ENCODE measurements around the gene ARHGEF28.

Gene ARHGEF28

DNA sequence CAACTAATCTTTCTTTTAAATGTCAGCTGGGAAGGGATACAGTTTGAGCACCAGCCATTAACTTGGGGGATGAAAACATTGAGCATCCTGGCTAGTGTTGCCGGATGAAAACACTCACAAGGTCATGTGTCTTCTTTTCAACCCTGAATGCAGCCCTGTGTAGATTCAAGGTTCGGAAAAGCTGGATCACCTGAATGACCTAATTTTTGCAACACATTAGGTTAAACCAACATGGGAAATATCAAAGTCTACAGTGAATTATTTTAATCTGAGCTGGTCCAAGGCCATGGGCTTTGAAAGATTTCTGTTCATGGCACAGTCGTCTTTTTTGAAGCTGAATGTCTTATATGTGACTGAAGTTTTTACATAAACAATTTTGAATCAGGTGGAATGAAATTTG, 281.2 kb downstream of the ARHGEF28 start:
- no peak for DNase-seq

DNA sequence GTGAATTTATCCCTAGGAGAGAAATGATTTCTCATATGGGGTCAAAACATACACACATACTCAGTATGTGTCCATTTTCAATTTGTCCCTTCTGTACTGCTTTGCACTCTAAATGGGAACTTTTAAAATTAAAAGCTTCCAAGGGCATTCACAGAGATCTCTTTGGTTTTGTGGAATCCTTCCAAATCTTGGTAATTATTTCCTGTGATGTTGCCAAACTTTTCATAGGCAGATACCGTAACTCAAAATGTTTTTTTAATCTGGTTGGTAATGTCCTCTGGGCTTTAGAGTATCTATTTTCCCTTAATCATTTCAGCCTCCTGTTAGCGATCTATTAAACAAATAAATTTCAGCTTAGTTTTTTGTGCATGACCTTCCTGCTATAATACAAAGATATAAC, 282.4 kb downstream of the ARHGEF28 start:
- no peak for DNase-seq

DNA sequence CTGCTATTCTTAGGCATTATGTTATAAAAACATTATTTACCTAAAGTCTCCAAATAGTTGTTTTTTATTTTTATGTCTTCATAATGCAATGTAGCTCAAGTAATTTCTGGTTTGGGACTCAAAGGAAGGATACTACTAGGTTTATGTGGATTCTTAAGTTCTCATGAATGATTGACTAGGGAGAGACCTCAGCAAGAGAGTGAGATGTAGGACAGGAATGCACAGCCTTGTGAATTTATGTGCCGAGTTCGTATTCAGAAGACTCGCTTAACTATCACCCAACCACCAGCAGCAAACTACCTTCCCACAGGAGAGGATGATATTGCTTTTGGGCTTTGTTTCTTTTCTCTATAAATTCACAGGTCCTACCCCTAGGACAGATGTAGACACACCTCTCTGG, 282.9 kb downstream of the ARHGEF28 start:
- DNase-seq, result no peak

DNA sequence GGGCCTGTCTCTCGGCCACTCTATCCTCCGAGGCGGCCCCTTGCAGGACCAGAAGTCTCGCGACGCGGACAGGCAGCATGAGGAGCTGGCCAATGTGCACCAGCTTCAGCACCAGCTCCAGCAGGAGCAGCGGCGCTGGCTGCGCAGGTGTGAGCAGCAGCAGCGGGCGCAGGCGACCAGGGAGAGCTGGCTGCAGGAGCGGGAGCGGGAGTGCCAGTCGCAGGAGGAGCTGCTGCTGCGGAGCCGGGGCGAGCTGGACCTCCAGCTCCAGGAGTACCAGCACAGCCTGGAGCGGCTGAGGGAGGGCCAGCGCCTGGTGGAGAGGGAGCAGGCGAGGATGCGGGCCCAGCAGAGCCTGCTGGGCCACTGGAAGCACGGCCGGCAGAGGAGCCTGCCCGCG, 283.5 kb downstream of the ARHGEF28 start:
- DNase-seq, result no peak

DNA sequence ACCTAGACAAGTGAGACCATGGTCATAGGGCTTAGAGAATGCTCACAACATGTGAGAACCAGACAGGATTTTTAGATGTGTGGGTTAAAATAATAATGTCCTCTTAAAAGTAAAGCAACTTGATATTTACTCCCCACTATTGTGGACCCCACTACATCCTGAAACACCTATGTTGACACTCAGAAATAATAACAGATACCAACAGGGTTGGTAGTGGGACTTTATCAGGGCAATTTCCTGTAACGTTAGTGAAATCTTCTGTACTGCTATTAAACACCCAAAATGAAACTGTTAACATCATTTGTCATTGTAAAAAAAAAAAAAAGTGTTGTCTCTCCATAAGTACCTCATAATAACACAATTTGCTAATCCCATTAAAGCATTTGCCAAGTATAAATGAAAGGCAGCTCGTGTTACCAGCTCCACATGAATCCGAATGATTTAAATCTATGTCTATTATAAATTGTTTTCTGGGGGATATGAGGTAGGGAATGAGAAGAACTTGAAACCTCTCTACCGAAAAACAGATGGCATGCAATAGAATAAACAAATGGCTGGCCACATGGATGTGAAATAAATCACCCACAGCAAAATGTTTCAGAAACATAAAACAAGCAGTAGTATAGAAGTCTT, 285.9 kb downstream of the ARHGEF28 start:
- DNase-seq, result no peak

DNA sequence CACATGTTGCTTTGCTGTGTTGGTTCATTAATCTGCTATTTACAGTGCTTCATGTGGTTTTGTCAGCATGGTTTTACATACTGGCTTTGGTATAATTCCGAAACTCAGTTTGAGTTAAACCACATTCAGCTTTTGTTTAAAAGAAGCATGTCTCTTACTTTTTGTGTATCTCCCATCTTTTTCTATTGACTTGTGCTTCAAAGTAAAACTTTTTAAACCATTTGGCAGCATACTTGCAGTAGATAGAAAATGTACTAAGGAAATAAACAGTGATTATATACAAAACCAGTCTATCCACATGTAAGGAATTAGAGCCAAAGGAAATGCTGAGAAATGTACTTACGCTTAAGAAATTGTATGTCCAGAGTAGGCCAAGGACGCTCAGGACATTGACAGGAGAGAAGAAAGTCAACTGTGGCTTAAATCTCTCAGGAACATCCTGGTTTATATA, 286.9 kb downstream of the ARHGEF28 start:
- DNase-seq, result no peak

DNA sequence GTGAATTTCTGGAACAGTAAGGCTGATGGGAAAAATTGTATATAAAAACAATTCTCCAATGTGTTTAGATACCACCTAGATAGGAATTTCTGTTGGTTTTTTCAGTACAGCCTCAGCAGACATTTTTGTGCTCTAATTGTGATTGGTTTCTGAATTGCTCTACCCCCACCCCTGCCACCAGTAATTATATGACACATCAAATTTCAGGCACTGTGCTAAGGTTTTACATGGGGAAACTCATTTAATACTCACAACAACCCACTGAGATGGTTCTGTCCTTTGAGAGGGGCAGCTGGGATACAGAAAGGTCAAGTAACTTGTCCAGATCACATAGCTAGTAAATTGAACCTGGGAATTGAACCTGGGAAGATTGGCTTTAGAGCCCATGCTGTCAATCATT, 288.0 kb downstream of the ARHGEF28 start:
- DNase-seq, result no peak

DNA sequence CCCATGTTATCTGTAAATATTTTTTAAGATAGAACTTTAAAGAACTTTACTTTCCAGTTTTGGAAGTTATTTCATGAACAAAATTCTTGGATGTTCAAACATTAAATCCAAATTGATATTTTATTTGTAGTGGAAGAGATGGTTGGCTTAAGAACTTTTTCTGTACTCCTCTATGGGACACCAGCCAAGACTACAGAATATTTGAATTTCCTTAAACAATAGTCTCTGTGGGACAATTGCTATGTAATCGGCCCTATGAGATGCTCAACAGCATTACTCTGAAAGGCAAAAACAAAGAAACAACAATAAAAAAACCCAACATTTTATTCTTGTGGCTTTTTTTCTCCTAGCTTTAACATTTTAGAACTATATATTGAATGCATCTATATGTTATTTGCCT, 289.3 kb downstream of the ARHGEF28 start:
- DNase-seq, result no peak

DNA sequence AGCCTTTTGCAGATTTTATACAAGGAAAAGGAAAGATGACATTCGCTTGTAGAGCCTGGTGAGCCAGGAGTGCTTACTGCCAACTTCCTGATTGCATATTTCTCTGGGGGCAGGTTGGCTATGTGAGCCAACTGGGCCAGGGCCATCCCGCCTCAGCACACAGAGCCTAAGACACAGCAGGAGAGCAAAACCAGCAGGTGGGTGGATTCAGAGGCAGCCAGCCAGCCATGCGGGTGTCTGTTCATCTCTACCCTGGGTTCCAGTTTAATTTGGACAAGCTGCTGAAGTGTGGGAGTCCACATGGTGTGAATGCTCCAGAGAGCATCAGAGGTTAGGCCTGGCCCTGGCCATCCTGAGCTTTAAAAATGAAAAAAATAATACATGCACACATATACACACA, 291.4 kb downstream of the ARHGEF28 start:
- DNase-seq, result no peak

DNA sequence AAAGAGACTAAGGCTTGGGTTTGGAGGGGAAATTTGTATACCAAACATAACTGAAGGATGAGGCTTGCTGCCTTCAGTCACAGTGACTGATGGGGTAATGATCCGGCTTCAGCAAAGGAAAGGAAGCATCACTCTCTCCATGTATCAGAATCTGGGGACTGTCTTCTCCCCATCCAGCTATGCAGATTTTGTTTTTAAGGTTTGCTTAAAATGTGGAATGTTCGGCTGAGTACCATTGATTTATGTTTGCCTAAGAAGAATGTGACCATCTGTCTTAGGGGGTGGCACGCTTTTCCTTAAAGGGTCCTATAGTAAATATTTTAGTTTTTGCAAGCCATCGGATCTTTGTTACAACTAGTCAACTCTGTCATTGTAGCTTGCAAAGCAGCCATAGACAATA, 291.9 kb downstream of the ARHGEF28 start:
- DNase-seq, result no peak

DNA sequence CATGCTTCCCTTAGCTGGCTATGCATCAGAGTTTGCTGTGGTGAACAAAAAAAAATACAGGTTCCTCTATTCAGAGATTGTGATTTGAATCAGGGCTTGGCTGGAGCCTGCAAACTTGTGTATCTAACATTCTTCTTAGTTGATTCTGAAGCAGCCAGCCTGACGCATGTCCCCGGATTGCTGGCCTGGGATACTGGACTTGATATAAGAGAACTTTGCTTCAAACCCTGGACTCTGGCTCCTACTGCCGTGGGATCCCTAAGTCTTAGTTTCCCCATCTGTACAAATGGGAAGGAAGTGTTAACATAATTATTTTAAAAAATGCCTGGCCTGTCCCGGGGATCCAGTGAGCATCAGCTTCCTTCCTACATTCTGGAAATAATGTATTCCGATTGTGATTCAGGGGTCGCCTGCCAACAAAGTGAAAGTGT, 292.8 kb downstream of the ARHGEF28 start:
- DNase-seq, result no peak

DNA sequence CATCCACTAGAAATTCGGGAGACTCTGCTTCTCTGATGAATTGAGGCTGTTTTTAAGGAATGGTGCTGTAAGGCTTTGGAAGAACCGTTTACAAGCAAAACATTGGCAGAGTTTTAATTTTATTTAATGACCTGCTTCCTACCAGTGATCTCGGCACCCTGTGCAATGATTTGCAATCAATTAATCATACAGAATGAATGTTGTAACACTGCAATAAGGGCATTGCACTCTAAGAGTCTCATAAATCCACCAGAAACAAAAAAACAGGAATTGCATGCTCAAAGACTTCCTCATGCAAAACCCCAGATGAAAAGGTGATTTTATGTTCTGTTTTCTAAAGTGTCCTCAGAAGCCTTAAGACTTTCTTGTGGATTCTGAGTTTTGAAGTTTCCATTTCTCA, 295.7 kb downstream of the ARHGEF28 start:
- no peak for DNase-seq

DNA sequence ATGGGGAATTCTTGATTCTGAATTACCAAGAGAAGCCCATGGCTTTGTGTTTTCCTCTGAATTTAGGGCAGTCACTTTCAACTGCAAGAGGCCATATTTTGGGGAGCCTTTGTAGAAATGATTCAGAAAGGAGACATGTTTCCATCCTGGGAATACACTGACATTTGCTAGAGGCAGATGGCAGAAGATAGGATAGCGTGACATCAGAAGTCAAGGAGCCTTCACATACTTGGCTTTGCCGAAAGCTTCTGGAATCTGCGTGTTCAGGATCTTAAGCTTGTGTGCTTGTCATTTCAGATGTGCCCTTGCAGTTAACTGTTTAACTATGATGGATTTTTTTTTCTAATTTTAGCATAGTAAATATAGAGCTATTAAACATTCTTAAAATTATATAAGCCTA, 296.2 kb downstream of the ARHGEF28 start:
- no peak for DNase-seq

DNA sequence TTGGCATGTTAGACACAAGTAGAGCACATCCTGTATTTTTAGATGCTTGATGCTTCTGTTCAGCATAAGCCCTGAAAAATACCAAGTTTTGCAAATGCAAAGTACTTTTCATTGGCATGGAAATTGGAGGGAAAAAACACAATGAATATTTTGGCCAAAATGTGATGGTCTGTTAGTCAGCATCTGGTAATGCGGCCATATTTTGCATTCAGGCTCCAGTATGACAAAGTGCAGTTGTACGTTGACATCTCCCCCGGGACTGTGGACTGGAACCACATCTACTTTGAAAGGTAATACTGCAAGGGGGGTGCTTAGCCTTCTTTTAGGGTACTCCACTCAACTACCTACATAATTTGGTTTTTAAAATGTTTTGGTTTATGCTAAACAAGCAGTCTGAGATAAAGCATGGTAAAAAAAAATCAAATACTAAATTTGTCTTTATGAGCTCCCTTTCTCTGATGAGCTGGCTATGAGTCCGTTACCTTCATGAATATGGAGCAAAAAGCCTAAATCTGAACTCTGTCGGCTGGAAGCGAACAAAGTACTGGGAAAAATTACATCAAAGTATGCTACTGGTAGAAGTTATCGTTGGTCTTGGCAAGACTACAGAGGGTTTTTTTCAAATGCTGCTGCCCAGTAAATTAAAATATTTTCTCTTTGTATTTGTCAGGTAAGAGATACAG, 297.0 kb downstream of the ARHGEF28 start:
- DNase-seq, result no peak

DNA sequence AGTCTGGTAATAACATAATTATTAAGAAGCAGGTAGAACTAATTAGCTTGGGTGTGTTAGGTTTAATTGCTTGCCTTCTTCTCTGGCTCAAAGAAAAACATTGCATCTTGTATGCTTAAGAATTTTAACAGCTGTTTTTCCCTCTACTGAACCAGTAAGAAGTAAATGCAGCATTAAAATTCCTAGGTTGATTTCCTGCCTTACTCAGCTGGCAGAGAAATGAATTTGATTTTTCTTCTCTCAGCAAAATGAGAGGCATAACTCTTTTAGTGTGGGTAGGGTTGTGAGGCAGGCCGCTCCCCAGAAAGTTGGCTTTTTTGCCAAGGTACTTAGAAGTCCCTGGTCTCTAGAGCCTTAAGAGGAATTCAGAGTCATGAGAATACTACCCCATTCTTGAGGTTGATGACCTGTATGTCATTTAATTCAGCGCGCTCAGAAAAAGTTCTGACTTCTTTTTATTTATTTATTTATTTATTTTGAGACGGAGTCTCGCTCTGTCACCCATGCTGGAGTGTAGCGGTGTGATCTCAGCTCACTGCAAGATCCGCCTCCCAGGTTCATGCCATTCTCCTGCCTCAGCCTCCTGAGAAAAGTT, 302.6 kb downstream of the ARHGEF28 start:
- DNase-seq, result no peak

DNA sequence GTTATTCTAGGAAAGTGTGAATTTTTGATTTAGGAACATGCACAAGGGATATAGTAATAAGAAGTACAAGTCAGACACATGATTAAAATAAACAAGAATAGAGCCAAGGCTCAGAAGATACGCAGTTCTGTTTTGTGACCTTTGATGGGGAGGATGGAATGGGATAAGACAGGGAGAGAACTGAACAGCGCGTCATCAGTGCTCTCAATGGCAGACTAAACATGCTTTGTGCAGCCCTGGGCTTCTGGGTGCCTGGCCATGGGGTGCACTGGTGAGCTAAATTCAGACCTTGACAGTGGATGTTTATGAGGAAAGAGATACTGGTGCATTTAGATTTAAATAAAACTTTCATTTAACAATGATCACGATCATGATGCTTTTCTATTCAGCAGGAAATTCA, 309.7 kb downstream of the ARHGEF28 start:
- no peak for DNase-seq

DNA sequence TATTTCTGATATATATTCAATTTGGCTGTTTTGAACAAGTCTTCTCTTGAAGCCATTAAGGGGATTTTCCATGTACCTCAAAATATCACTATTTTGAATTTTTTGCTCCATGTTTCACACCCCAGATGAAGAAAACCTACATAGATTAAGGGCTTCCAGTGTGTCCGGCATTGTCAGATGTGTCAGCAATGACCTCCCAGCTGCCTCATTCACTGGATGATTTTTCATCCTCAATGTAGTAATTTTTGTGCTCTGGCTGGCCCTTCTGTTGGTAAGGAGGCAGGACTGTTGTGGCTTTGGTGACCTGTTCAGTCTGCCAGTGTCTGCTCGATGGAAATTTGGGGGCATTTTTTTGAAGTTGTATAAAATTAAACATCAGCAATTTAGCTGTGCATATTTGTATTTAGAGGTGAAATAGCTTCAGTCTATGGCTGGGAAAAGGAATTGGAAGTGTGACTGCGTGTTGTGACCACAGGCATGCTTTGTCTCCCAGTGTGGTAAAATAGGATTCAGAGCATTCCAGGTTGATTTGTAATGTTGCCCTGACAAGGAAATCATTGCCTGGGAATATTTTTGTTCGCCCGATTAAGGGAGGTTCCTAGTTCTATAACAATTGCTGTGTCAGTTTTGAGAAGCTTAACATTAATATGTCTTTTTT, 312.4 kb downstream of the ARHGEF28 start:
- DNase-seq, result no peak

DNA sequence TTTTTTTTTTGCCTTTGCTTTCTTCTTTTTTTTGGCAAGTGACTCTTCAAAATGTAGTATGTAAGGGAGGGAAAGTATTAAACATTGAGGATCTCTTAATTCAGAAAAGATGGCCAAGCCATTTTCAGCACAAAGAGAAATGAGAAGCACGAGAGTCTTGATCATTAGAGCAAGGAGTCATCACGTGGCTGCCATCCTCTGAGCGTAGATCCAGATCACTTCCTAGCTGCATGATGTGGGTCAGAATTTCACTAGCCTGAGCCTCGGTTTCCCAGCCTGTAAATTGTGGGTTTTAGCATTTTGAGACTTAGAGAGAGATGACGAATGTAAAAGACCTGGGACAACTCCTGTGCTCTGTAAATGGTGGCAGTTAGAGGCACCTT, 312.9 kb downstream of the ARHGEF28 start:
- DNase-seq, result no peak

DNA sequence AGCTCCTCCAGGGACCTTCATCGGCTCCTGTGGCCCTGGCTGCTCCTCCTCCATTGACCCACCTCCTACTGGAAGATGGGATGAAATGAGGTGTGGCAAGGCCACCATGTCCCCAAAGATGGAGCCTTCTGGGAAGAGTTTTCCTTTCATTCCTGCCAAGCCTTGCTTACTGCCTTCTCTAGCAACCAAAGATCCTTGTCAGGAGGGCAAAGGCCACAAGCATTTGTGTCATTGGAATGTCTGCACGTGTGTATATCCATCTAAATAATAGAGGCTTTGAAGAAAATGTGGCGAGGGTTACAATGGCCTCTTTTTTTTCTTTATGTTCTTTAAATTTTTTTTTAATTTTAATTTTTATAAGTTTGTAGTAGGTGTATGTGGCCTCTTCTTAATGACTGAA, 313.6 kb downstream of the ARHGEF28 start:
- DNase-seq, result no peak

DNA sequence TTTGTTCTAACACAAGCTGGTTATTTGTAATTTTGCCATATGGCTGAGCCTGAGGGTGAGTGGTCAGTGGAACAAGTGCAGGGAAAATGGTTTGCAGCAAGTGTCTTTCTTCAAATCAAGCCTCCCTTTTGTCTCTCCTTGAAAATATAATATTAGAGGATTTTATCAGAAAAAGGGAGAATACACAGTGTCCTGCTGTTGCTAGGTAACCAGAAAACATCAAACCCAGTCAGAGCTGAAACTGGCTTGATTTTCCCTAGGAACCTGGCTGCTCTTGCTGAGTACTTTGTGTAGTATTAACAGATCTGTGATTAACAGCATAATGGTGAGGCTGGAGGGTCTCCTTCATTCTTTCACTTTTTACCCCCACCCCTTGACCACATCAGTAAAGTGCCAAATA, 314.0 kb downstream of the ARHGEF28 start:
- DNase-seq, result no peak

DNA sequence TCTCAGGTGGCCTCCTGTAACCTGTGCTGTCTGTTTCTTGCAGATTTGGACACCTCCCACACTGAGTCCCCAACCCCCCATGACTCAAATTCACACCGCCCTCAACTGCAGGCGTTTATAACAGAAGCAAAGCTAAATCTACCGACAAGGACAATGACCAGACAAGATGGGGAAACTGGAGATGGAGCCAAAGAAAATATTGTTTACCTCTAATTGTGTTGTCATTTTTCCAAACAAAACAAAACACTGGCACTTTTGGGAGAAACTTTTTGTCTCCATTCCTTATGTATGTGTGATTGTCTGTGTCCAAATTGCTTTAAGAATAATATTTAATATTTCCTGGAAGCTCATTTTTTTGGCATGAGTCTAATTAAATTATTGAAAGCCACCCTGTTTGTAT, 314.8 kb downstream of the ARHGEF28 start:
- DNase-seq, result no peak

DNA sequence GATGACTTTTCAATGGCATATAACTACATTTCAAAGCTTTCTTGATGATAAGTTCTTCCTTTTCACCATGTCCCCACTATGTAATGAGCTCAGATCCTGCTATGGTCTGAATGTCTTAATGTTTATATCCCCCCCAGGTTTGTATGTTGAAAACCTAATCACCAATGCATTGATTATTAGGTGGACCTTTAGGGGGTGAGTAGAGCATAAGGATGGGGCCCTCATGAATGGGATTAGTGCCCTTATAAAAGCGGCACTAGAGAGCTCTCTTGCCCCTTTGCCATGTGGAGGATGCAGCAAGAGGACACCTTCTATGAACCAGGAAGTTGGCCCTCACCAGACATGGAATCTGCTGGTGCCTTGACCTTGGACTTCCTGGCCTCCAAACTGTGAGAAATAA, 316.8 kb downstream of the ARHGEF28 start:
- no peak for DNase-seq

DNA sequence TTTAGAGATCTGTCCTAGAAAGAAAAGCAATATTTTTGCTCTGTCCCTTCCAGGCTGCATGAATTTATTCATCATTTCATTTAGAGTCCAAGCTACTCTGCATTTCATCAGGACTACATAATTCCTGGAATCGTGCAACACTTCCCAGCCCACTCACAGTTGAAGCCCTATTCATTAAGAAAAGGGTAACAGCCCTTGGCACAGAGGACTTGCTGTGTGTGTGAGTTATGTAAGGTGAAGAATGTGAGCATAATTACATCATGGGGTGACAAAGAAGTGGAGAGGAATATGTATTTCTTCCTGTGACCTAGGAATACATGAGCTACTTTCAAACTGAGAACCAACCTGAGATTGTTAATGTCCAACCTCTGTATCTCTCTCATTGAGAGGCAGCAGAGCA, 317.4 kb downstream of the ARHGEF28 start:
- no peak for DNase-seq

DNA sequence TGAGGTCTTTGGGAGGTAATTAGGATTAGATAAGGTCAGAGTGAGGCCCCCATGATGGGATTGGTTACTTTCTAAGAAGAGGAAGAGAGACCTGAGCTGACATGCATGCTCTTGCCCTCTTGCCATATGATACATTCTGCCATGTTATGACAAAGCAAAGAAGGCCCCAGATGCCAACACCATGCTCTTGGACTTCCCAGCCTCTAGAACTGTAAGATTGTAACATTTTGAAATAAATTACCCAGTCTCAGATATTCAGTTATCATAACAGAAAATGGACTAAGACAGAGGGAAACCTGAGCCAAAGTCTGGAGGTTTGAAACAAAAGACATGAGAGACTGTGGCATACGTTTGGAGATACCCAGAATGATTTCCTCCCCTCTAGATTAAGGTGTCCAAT, 318.6 kb downstream of the ARHGEF28 start:
- DNase-seq, result no peak
